NCI-H526 treated with DMSO at 0.1 percent for 48 hours (cell line): ENCODE data around the gene TMEM237.

Source experiments
- DNase-seq: peaks from one replicate; lab custom pipeline; 2025; lab: John Stamatoyannopoulos, UW

TMEM237 gene

GRCh38 chr2:201642086-201642578 lies 1.2 kb downstream of the TMEM237 start:
- DNase-seq: peak; percentile 77

- no peak for DNase-seq
These were observed 4.1 kb downstream of the TMEM237 start for GRCh38 chr2:201639205-201639604.

GRCh38 chr2:201638326-201638725 lies 5.0 kb downstream of the TMEM237 start:
- no peak for DNase-seq

GRCh38 chr2:201633661-201634249 lies 9.5 kb downstream of the TMEM237 start:
- no peak for DNase-seq

- DNase-seq: no peak
These were observed 12.3 kb downstream of the TMEM237 start for GRCh38 chr2:201631041-201631440.

- DNase-seq: no peak
These were observed 12.7 kb downstream of the TMEM237 start for GRCh38 chr2:201630577-201630976.

- DNase-seq: no peak
These were observed 14.8 kb downstream of the TMEM237 start for GRCh38 chr2:201628545-201628944.

- no peak for DNase-seq
These were observed 20.9 kb downstream of the TMEM237 start for GRCh38 chr2:201622306-201622970.

- DNase-seq: no peak
These were observed 21.9 kb downstream of the TMEM237 start for GRCh38 chr2:201621293-201621999.

- no peak for DNase-seq
These were observed 24.3 kb downstream of the TMEM237 start for GRCh38 chr2:201618744-201619662.

GRCh38 chr2:201608021-201608420 lies 35.3 kb downstream of the TMEM237 start:
- DNase-seq: no peak

- DNase-seq: no peak
These were observed 35.7 kb downstream of the TMEM237 start for GRCh38 chr2:201607568-201607967.

GRCh38 chr2:201600906-201601305 lies 42.4 kb downstream of the TMEM237 start:
- DNase-seq: no peak

- DNase-seq: no peak
These were observed 45.9 kb downstream of the TMEM237 start for GRCh38 chr2:201597397-201597796.

- DNase-seq: no peak
These were observed 62.8 kb downstream of the TMEM237 start for GRCh38 chr2:201580486-201580885.

GRCh38 chr2:201579536-201579935 lies 63.8 kb downstream of the TMEM237 start:
- DNase-seq: no peak

- no peak for DNase-seq
These were observed 67.3 kb downstream of the TMEM237 start for GRCh38 chr2:201575971-201576370.

GRCh38 chr2:201574766-201575165 lies 68.5 kb downstream of the TMEM237 start:
- DNase-seq: no peak

GRCh38 chr2:201572846-201573508 lies 70.3 kb downstream of the TMEM237 start:
- DNase-seq: no peak
